Measurements from ENCODE around the gene TTC33.

- TF ChIP-seq CTCF (IDR thresholded peaks at IDR 0.05) (no peak), SIN3A (IDR thresholded peaks at IDR 0.05; ENCODE audit: borderline replicate concordance, insufficient read depth, low read depth, low read length) (no peak), POLR2AphosphoS5 (IDR thresholded peaks at IDR 0.05; ENCODE audit: low read depth, low read length) (peak; percentile 92)
These were observed 76.4 kb downstream of the TTC33 start for GRCh38 chr5:40679148-40679912.
